GM10248 (cell line): Measurements from ENCODE around the gene PTHLH.
A peak's percentile ranks its signal among the peaks of the same experiment; 100 is the strongest.

Experiments
- CTCF ChIA-PET: fragments of 300-600 bp; sonication (Branson Sonifier 250); formaldehyde crosslinking; extraction: SDS; loops from one replicate; lab custom pipeline; 2021; ENCODE audit warnings: antibody characterized with exemption; lab: Yijun Ruan, JAX
- POLR2A ChIA-PET: fragments of 350-650 bp; sonication (Branson Sonifier 250); formaldehyde crosslinking; extraction: SDS; loops from one replicate; lab custom pipeline; 2020; ENCODE audit warnings: antibody characterized with exemption; lab: Yijun Ruan, JAX
- DNase-seq: peaks from one replicate; pipeline ENCODE4 v3.0.0; 2012; ENCODE audit errors: extremely low spot score
- CTCF ChIP-seq: IDR thresholded peaks from 2 replicates; pipeline ENCODE4 v1.5.1; 2012; ENCODE audit warnings: mild to moderate bottlenecking, low read depth; ENCODE audit errors: extremely low read depth, missing control alignments, control extremely low read depth

PTHLH gene

DNA sequence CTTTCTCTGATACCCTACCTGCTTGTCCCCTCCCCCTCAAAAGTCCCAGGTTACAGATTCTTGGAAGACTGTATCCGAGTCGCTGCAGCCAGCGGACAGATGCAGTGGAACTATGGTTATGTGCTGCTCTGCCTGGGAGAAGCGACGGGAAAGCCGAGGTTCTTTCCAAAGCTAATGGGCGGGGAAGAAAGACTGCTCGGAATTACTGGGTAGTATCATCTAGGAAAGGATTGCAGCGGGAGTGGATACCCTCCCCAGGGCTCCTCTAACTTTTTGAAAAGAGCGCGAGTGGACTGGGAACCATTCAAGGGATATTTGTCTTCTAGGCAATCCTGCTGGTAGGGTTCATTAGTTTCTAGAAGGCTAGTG lies 1.4 kb downstream of the PTHLH start:
- no peak for DNase-seq
- ChIA-PET CTCF (no interaction called here), POLR2A (no interaction called here)
- TF ChIP-seq CTCF: no peak

- no peak for TF ChIP-seq CTCF
- DNase-seq: no peak
- ChIA-PET CTCF (interaction anchor here (1.0 to 1.4 kb wide), 2 partner anchors 8 to 30 kb away, joined by 3 to 6 read pairs; no protein-coding TSS in a partner anchor), POLR2A (no interaction called here)
Measured at GRCh38 chr12:27970401-27971120, 2.0 kb downstream of the PTHLH start.

- peak; percentile 69 for DNase-seq
- TF ChIP-seq CTCF: peak; percentile 46
- CTCF ChIA-PET: interaction anchor here (1.0 to 1.4 kb wide), 2 partner anchors 9 to 29 kb away, joined by 3 to 6 read pairs; no protein-coding TSS in a partner anchor
- POLR2A ChIA-PET: no interaction called here
Measured at GRCh38 chr12:27969624-27970400, 2.7 kb downstream of the PTHLH start.

DNA sequence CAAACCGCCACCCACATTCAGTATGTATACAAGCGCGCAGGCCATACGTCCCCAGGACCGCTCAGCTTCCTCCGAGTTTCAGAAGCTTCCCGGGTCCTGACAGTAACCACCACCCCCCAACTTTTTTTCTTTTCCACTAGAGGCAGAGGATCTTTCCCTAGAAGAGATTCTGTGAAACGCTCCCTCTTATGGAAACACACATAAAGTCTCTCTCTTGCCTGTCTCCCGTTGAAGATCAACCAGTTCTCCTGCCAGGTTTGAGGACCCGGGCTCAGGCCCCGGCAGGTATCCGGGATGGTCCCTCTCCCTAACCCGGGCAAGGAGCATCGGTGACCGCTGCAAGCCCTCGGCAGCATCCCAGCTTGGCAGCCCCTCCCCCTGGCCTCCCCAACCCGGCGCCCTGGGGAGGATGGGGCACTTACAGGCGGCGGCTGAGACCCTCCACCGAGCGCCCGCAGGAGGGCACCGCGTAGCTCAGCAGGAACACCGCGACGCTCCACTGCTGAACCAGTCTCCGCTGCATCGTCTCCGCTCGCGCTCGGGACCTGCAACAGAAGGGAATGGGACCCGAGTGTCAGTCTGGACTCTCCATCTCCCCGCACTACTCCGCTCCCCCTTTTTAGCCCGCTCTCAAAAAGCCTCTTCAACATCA lies 3.4 kb downstream of the PTHLH start:
- TF ChIP-seq CTCF: no peak
- ChIA-PET CTCF (interaction anchor here (1.4 kb wide), 1 partner anchor 28 kb away, joined by 6 read pairs; no protein-coding TSS in a partner anchor), POLR2A (no interaction called here)
- no peak for DNase-seq

GRCh38 chr12:27967551-27968054 lies 4.9 kb downstream of the PTHLH start:
- ChIA-PET POLR2A (no interaction called here), CTCF (no interaction called here)
- TF ChIP-seq CTCF: no peak
- no peak for DNase-seq

- CTCF ChIA-PET: interaction anchor here (1.0 to 1.4 kb wide), 2 partner anchors 12 to 20 kb away, joined by 4 read pairs; no protein-coding TSS in a partner anchor
- no peak for TF ChIP-seq CTCF
- POLR2A ChIA-PET: no interaction called here
- DNase-seq: no peak
Measured at GRCh38 chr12:27966870-27967269, 5.7 kb downstream of the PTHLH start.
